Suprapubic skin (tissue), 4 donors: ENCODE data around the gene SDR42E2. TPM values are rescaled to one million over a fixed set of nuclear protein-coding genes. Genes with fewer than 3 reads are reported as not detected.

ENCODE experiments used
- DNase-seq, 2 donors: peaks; one replicate each; pipeline ENCODE4 v3.0.0-alpha.2; 2019; ENCODE audit warnings: low spot score in 2 of 2
- H3K27ac ChIP-seq: fragments of 200-600 bp; sonication (generic); one replicate; pipeline ENCODE4 v1.5.1; 2019
- H3K27me3 ChIP-seq: fragments of 200-600 bp; sonication (generic); one replicate; pipeline ENCODE4 v1.5.1; 2019
- H3K36me3 ChIP-seq: fragments of 200-600 bp; sonication (generic); one replicate; pipeline ENCODE4 v1.5.1; 2019
- H3K4me1 ChIP-seq: fragments of 200-600 bp; sonication (generic); one replicate; pipeline ENCODE4 v1.5.1; 2019
- H3K4me3 ChIP-seq: fragments of 200-600 bp; sonication (generic); one replicate; pipeline ENCODE4 v1.5.1; 2019; ENCODE audit warnings: mild to moderate bottlenecking
- H3K9me3 ChIP-seq: fragments of 200-600 bp; sonication (generic); one replicate; pipeline ENCODE4 v1.5.1; 2019
- CTCF ChIP-seq, 2 donors: fragments of 200-600 bp in 1 of 2; fragments of 450-650 bp in 1 of 2; sonication (generic) in 1 of 2; IDR thresholded peaks; one replicate each; pipeline ENCODE4 v1.5.1; 2016 to 2019; ENCODE audit warnings: antibody characterized with exemption in 2 of 2, mild to moderate bottlenecking in 1 of 2, moderate library complexity in 1 of 2
- EP300 ChIP-seq: sonication (generic); formaldehyde crosslinking; IDR thresholded peaks from one replicate; pipeline ENCODE4 v1.6.1; 2017; ENCODE audit warnings: antibody characterized with exemption
- POLR2A ChIP-seq, 2 donors: fragments of 450-650 bp; IDR thresholded peaks; one replicate each; pipeline ENCODE4 v1.6.1; 2017; ENCODE audit warnings: antibody characterized with exemption in 2 of 2, mild to moderate bottlenecking in 2 of 2, moderate library complexity in 2 of 2
- POLR2AphosphoS5 ChIP-seq, 3 donors: sonication (generic); formaldehyde crosslinking; IDR thresholded peaks; one replicate each; pipeline ENCODE4 v1.6.1; 2017; ENCODE audit warnings: antibody characterized with exemption in 3 of 3
- WGBS: methylation state at CpG from one replicate; pipeline ENCODE4 v1.1.5; 2018; 5-methylcytosine and 5-hydroxymethylcytosine counted together
- total RNA-seq, 4 donors: library from RNA; depleted of rRNA; stranded (reverse); fragments of >200 nt; gene quantifications; one replicate each; pipeline ENCODE4 v1.1.0, GENCODE V29; 2016

The SDR42E2 gene
- total RNA-seq, 4 donors from 2014 or later, result not detected

GRCh38 chr16:22222998-22223397 lies 60.7 kb downstream of the SDR42E2 start:
- Histone ChIP-seq H3K9me3 (no peaks in the 10 kb centered on the region), H3K27ac (no peak overlapping the region), H3K4me3 (no peak overlapping the region), H3K27me3 (no peaks in the 10 kb centered on the region), H3K4me1 (peaks cover 23% of the 10 kb centered on the region), H3K36me3 (peaks cover 17% of the 10 kb centered on the region)
- no peak for DNase-seq
- 77% methylated on average over 1 of the region's 1 CpG for WGBS
- no peak for TF ChIP-seq EP300
- TF ChIP-seq POLR2A (IDR thresholded peaks at IDR 0.05), result no peak
- no peak for TF ChIP-seq POLR2AphosphoS5 (IDR thresholded peaks at IDR 0.05)
- TF ChIP-seq CTCF (IDR thresholded peaks at IDR 0.05), result no peak

- Histone ChIP-seq H3K9me3 (no peaks in the 10 kb centered on the region), H3K4me3 (no peak overlapping the region), H3K27me3 (no peaks in the 10 kb centered on the region), H3K27ac (peak overlapping the region; percentile 16), H3K36me3 (peaks cover 35% of the 10 kb centered on the region), H3K4me1 (peaks cover 17% of the 10 kb centered on the region)
- no peak for TF ChIP-seq CTCF (IDR thresholded peaks at IDR 0.05)
- no peak for TF ChIP-seq EP300
- no peak for TF ChIP-seq POLR2A (IDR thresholded peaks at IDR 0.05)
- no peak for TF ChIP-seq POLR2AphosphoS5 (IDR thresholded peaks at IDR 0.05)
- 54% methylated on average over 7 of the region's 7 CpGs for WGBS
- DNase-seq, result no peak
Measured at GRCh38 chr16:22225060-22225459, 62.8 kb downstream of the SDR42E2 start.

- H3K27me3 ChIP-seq, result no peaks in the 10 kb centered on the region
- no peaks in the 10 kb centered on the region for H3K9me3 ChIP-seq
- no peak for DNase-seq
- peaks cover 53% of the 10 kb centered on the region for H3K36me3 ChIP-seq
- 56% methylated on average over 7 of the region's 7 CpGs for WGBS
- no peak overlapping the region for H3K27ac ChIP-seq
- H3K4me3 ChIP-seq, result no peak overlapping the region
- no peak for TF ChIP-seq POLR2AphosphoS5 (IDR thresholded peaks at IDR 0.05)
- no peak for TF ChIP-seq EP300
- TF ChIP-seq POLR2A (IDR thresholded peaks at IDR 0.05), result no peak
- TF ChIP-seq CTCF (IDR thresholded peaks at IDR 0.05), result no peak
- H3K4me1 ChIP-seq, result peaks cover 28% of the 10 kb centered on the region
Measured at GRCh38 chr16:22229889-22230288, 67.6 kb downstream of the SDR42E2 start.

- H3K4me1 ChIP-seq, result peaks cover 47% of the 10 kb centered on the region
- H3K27ac ChIP-seq, result peak overlapping the region; percentile 79
- WGBS, result 48% methylated on average over 14 of the region's 14 CpGs
- peaks cover 38% of the 10 kb centered on the region for H3K36me3 ChIP-seq
- H3K9me3 ChIP-seq, result no peaks in the 10 kb centered on the region
- peak in 2 of 3 donors; percentile 43 to 59 for TF ChIP-seq POLR2AphosphoS5 (IDR thresholded peaks at IDR 0.05)
- TF ChIP-seq POLR2A (IDR thresholded peaks at IDR 0.05), result no peak
- H3K4me3 ChIP-seq, result no peak overlapping the region
- no peaks in the 10 kb centered on the region for H3K27me3 ChIP-seq
- DNase-seq, result peak in 1 of 2 donors; percentile 78
Measured at GRCh38 chr16:22232277-22233036, 70.2 kb downstream of the SDR42E2 start.

- DNase-seq, result no peak
- peak overlapping the region; percentile 79 for H3K27ac ChIP-seq
- no peaks in the 10 kb centered on the region for H3K27me3 ChIP-seq
- H3K9me3 ChIP-seq, result no peaks in the 10 kb centered on the region
- WGBS, result 45% methylated on average over 6 of the region's 6 CpGs
- TF ChIP-seq CTCF (IDR thresholded peaks at IDR 0.05), result no peak
- no peak for TF ChIP-seq POLR2A (IDR thresholded peaks at IDR 0.05)
- TF ChIP-seq POLR2AphosphoS5 (IDR thresholded peaks at IDR 0.05), result no peak
- TF ChIP-seq EP300, result no peak
- peaks cover 52% of the 10 kb centered on the region for H3K4me1 ChIP-seq
- H3K36me3 ChIP-seq, result peaks cover 40% of the 10 kb centered on the region
- no peak overlapping the region for H3K4me3 ChIP-seq
Measured at GRCh38 chr16:22233037-22233372, 70.7 kb downstream of the SDR42E2 start.
